Activated naive CD8-positive, alpha-beta T cell treated with anti-CD3 and anti-CD28 coated beads, Interleukin-2, amount 10 ng/mL, durations not matched to agents 7 days and 5 days (primary cell): ENCODE measurements around the gene KCNH8. TPM values are rescaled to one million over a fixed set of nuclear protein-coding genes. Genes with fewer than 3 reads are reported as not detected.

ENCODE experiments used
- ATAC-seq: fragments of 150-1000 bp; cut with Tn5 transposase; one replicate; pipeline ENCODE4 v1.10.0; 2021; ENCODE audit warnings: low read depth, moderate library complexity
- POLR2A ChIA-PET: fragments of 350-600 bp; sonication (Branson Sonifier 250); formaldehyde crosslinking; loops from one replicate; lab custom pipeline; 2021; ENCODE audit warnings: antibody characterized with exemption; lab: Charles Lee
- DNase-seq: peaks from one replicate; pipeline ENCODE4 v3.0.0; 2021
- H3K27ac Mint-ChIP-seq: one replicate; pipeline ENCODE4 v1.8.0; 2022; ENCODE audit warnings: mild to moderate bottlenecking, mixed read lengths
- H3K27me3 Mint-ChIP-seq: one replicate; pipeline ENCODE4 v1.8.0; 2022; ENCODE audit warnings: mild to moderate bottlenecking, moderate library complexity, mixed read lengths
- H3K36me3 Mint-ChIP-seq: one replicate; pipeline ENCODE4 v1.8.0; 2021; ENCODE audit warnings: mild to moderate bottlenecking, mixed read lengths
- H3K4me1 Mint-ChIP-seq: one replicate; pipeline ENCODE4 v1.8.0; 2021; ENCODE audit warnings: mixed read lengths
- H3K4me3 Mint-ChIP-seq: one replicate; pipeline ENCODE4 v1.8.0; 2022; ENCODE audit warnings: mild to moderate bottlenecking, moderate library complexity, mixed read lengths
- H3K9me3 Mint-ChIP-seq: one replicate; pipeline ENCODE4 v1.8.0; 2021; ENCODE audit warnings: mixed read lengths
- microRNA-seq: library from miRNA; unstranded; fragments of <30 nt; microRNA quantifications from one replicate; pipeline ENCODE4 v1.2.0, GENCODE V29; 2022
- total RNA-seq, 2 experiments: library from RNA; stranded (reverse); gene quantifications; one replicate each; pipeline ENCODE4 v1.2.3, GENCODE V29; 2021

KCNH8 gene
- total RNA-seq, 2 experiments from 2014 or later = not detected

DNA sequence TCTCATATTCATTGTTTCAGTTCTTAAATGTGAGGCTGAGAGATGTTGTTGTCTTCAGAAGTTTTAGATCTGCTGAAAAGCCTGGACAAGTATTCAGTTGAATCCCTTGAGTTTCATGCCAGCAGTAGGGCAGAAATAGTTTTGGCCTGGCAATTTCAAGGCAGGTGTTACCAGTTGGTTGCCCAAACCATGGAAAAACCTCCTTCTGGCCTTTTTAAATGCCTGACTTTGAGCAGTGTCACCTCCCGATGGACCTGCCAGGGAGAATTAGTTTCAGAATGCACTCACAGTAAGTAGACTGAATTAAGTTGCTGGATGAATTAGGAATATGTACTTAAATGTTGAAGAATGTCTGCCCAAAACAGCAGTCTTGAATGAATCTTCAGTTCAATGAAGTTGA, 383.1 kb downstream of the KCNH8 start:
- peaks cover 4% of the 10 kb centered on the region for H3K27me3 Mint-ChIP-seq
- DNase-seq (no peak), ATAC-seq (no peak)
- POLR2A ChIA-PET = no interaction called here
- H3K36me3 Mint-ChIP-seq = no peaks in the 10 kb centered on the region
- H3K9me3 Mint-ChIP-seq = no peaks in the 10 kb centered on the region
- no peak overlapping the region for H3K27ac Mint-ChIP-seq
- H3K4me1 Mint-ChIP-seq = no peaks in the 10 kb centered on the region
- no peak overlapping the region for H3K4me3 Mint-ChIP-seq

DNA sequence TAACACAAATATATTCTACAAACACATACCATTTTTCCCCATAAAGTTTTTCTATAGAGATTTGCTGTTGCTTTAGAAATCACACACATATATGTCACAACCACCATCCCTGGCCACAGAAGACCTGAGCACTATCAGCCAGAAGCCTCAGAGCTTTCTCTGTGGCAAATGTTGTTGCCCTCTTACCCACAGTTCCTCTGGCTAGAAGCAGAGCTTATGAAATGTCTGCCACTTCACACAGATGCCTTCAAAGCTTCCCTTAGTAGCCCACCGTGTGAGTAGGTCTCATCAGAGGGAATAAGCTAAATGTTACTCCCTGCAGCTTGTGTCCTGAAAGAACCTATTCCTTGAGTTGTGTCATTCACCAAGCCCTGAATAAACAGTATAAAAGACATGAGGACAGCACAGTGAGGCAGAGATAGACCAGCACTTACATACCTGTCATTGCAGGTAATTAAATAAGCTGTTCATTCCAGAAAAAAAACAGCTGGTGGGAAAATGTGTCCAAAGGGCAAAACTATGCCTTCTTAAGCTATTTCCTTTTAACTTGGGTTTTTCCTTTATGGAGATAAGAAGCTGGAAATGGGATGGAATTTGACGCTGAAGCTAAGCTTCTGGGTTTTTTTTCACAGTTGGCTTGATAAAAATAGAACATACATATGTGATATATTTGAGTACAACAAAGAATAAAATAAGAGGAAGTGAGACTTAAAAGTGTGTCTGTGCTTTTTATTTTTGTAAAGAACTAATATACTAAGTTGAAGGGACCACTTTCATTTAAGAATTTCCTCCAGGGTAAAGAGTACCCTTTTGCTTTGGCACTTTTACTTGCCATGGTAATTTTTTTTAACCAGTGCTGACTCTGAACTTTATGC, 391.4 kb downstream of the KCNH8 start:
- peaks cover 2% of the 10 kb centered on the region for H3K4me1 Mint-ChIP-seq
- ATAC-seq (no peak), DNase-seq (no peak)
- no peak overlapping the region for H3K4me3 Mint-ChIP-seq
- POLR2A ChIA-PET = no interaction called here
- H3K27ac Mint-ChIP-seq = no peak overlapping the region
- H3K9me3 Mint-ChIP-seq = no peaks in the 10 kb centered on the region
- H3K27me3 Mint-ChIP-seq = peaks cover 2% of the 10 kb centered on the region
- no peaks in the 10 kb centered on the region for H3K36me3 Mint-ChIP-seq

DNA sequence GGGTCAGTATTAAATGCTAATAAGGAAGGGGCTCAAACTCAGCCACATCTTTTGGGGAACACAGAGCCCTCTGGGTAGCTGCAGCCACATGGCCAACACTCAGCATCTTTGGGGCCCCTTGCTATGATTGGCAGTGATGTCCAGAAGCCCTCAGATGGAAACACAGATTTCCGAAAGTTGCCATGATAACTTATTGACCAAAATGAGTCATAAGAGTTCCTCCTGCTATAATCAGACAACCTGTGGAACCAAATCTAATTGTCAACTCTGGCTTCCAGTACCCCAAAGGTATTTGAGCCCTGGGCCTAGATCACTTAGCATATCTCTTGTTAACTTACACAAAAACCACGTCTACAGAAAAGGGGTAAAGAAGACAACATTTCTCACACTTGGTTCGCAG, 392.2 kb downstream of the KCNH8 start:
- Mint-ChIP-seq H3K36me3 (no peaks in the 10 kb centered on the region), H3K9me3 (no peaks in the 10 kb centered on the region), H3K27ac (no peak overlapping the region), H3K4me1 (peaks cover 2% of the 10 kb centered on the region), H3K4me3 (no peak overlapping the region), H3K27me3 (peaks cover 2% of the 10 kb centered on the region)
- POLR2A ChIA-PET = no interaction called here
- DNase-seq (no peak), ATAC-seq (no peak)

DNA sequence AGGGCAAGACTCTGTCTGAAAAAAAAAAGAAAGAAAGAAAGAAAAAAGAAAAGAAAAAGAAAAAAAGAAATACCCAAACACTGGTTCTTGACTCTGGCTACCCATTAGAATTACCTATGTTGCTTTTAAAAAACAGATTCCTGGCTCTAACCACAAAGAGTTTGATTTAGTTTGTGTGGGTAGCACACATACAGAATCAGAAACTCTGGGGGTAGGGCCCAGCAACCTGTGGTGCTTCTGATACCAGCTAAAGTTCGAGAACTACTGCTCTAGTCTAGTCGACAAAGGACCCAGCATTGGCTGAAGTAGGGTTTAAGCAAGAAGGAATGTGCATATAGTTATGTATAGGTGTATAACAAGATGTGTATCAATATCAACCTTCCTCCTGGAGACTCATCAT, 393.0 kb downstream of the KCNH8 start:
- Mint-ChIP-seq H3K27ac (no peak overlapping the region), H3K36me3 (no peaks in the 10 kb centered on the region)

DNA sequence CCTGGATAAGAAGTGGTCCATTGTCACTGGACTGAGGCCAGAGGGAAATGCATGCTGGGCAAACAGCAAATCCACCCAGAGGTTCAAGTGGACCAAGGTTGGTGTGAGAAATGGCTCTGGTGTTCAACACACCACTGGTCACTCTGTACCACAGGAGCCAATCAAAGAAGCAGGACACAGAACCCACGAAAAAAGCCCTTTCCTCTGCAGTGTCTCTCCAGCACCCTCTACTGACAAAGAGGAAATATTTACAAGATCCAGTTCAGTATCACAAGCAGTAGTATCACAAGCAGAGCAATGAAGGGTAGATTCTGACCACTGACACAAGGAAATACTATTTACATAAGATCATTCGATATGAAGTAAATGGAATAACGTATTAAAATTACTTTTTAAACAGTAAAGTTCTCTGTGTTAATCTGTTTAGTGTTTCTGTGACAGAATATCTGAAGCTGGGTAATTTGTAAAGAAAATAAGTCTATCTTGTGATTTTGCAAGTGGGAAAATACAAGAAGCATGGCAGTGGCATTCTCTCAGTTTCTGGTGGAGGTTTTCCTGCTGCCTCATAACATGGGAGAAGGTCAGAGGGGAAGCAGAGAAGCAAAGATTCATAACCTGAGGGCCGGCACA, 395.0 kb downstream of the KCNH8 start:
- Mint-ChIP-seq H3K27me3 (no peaks in the 10 kb centered on the region), H3K4me1 (peaks cover 2% of the 10 kb centered on the region), H3K36me3 (no peaks in the 10 kb centered on the region), H3K9me3 (no peaks in the 10 kb centered on the region), H3K4me3 (no peak overlapping the region), H3K27ac (no peak overlapping the region)
- no peak for ATAC-seq
- POLR2A ChIA-PET = no interaction called here
- no peak for DNase-seq

More for the DNA sequence above, 393.0 kb downstream of the KCNH8 start:
- Mint-ChIP-seq H3K4me3 (no peak overlapping the region), H3K9me3 (no peaks in the 10 kb centered on the region), H3K4me1 (peaks cover 2% of the 10 kb centered on the region), H3K27me3 (no peaks in the 10 kb centered on the region)
- DNase-seq = no peak
- POLR2A ChIA-PET = no interaction called here
- ATAC-seq = no peak

DNA sequence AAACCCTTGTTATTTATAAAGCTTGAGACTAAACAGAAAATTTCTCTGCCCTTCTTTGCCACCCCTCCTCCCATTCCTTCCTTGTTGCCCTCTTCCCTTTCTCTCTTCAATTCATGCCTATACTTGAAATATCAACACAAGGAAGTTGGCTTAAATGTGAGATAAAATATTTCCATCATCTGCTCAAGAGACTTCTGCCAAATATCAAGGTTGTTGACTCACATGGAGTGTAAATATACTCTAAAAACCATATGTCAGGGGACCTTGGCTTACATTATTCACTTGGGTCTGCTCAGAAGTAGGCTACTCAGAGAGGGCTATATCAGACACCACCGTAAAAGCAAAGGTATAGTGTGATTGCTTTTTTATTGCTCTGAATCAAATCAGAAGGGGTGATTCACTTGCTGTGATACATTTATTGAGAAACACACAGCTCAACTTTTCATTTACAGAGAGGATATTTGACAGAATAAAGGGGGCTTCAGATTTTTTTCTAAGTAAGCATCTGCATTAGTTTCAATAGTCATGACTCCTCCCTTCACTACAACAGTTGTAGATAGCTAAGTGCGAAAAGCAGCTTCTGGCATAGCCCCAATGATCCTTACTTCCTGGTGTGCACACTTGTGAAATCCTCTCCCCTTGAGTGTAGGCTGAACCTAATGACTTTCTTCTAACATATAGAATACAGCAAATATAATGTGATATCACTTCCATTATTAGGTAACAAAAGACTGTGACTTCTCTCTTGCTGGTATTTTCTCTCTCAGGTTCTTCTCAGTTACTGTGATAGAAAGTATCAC, 399.6 kb downstream of the KCNH8 start:
- H3K27me3 Mint-ChIP-seq = no peaks in the 10 kb centered on the region
- H3K9me3 Mint-ChIP-seq = no peaks in the 10 kb centered on the region
- POLR2A ChIA-PET = no interaction called here
- H3K4me3 Mint-ChIP-seq = no peak overlapping the region
- DNase-seq (no peak), ATAC-seq (no peak)
- no peaks in the 10 kb centered on the region for H3K4me1 Mint-ChIP-seq
- H3K36me3 Mint-ChIP-seq = no peaks in the 10 kb centered on the region
- H3K27ac Mint-ChIP-seq = no peak overlapping the region

DNA sequence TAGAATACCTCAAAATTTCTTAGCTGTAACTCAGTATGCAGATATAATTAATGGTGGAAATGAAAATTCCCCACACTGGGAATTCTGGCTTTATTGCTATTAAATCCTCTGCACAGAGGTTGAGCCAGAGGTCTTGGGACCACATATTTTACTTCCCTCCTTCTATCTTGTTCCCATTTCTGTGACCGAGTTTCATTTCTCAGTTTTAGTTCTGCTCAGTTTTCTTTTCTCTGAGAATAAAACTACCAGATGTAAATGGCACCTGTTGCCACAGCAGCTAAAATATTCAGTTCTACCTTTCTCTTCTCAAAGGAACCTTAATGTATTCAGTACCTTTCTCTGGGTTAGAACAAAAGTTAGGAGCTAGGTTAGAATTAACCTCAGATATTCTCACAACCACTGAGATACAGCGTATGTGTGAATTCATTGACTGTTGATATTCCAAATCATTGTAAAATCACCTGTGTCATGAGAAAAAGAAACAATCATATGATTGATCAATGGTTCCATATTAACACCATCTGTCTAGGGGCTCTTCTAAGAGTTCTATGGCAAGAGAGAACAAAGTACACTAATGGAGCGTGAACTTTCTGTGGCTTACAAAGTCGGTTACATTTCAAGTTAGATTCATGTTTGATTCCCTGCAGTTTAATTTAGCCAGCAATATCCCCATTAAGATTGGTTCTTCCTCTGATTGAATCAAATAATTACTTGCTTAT, 411.6 kb downstream of the KCNH8 start:
- H3K27ac Mint-ChIP-seq = no peak overlapping the region
- no peak for ATAC-seq
- H3K4me3 Mint-ChIP-seq = no peak overlapping the region
- H3K27me3 Mint-ChIP-seq = no peaks in the 10 kb centered on the region
- DNase-seq = no peak
- no peaks in the 10 kb centered on the region for H3K4me1 Mint-ChIP-seq
- H3K9me3 Mint-ChIP-seq = no peaks in the 10 kb centered on the region
- H3K36me3 Mint-ChIP-seq = no peaks in the 10 kb centered on the region
- POLR2A ChIA-PET = no interaction called here

DNA sequence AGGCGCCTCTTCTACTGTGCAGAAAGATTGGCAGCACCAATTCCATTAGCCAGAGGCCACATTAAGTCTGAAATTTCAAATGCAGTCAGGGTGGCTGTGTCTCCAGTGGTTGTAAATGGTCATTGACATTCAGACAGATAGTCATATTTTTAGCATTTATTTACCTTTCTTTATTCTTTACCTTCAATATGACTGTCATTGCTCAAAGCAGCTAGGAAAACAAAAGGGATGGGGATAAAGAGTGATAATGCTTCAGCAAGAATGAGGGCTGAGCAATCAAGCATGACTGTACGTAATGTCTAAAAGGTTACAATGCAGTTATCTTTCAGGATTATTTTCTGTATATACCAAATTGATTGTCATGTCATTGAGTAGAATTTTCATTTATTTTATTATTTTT, 425.3 kb downstream of the KCNH8 start:
- Mint-ChIP-seq H3K27me3 (no peaks in the 10 kb centered on the region), H3K9me3 (no peaks in the 10 kb centered on the region), H3K36me3 (no peaks in the 10 kb centered on the region), H3K27ac (no peak overlapping the region), H3K4me1 (no peaks in the 10 kb centered on the region), H3K4me3 (no peak overlapping the region)
- POLR2A ChIA-PET = no interaction called here
- no peak for DNase-seq
- ATAC-seq = no peak

DNA sequence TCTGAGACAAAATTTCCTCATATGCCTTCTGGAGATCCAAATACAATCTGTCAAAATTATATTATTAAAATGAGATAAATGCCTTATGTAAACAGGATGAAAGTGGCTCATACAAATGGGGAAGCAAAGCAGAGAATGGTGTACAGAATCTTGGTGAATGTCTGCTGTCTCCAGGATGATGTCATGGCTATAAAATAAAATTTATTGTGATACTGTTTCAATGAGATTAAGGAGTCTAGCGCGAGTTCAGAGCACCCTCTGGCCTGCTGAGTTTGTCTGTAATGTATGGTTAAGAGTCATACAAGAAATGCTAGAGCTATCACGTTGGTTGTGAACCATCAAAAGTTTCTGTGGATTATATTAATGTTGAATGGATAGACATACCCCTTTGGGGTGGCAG, 426.0 kb downstream of the KCNH8 start:
- H3K9me3 Mint-ChIP-seq = no peaks in the 10 kb centered on the region

DNA sequence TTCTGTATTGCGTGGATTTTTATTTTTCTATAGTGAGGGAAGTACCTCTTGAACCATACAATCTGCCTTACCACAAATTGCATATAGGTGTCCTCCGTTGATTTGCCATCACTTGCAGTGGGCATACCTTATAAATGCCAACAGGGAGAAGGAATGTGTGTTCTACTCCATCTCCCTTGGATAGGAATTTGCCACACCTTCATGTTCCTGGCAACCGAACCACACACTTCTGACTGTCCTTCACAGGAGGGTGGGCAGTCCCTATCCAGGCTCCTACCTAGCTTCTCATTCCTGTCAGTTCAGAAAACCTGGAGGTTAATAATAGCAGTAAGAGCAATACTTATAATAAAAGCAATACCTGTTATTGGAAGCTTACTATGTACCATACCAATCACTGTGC, 428.0 kb downstream of the KCNH8 start:
- DNase-seq = no peak
- peaks cover 1% of the 10 kb centered on the region for H3K9me3 Mint-ChIP-seq
- H3K27ac Mint-ChIP-seq = no peak overlapping the region
- H3K4me1 Mint-ChIP-seq = no peaks in the 10 kb centered on the region
- H3K27me3 Mint-ChIP-seq = no peaks in the 10 kb centered on the region
- H3K36me3 Mint-ChIP-seq = no peaks in the 10 kb centered on the region
- H3K4me3 Mint-ChIP-seq = no peak overlapping the region
- POLR2A ChIA-PET = no interaction called here
- no peak for ATAC-seq

More for the DNA sequence above, 426.0 kb downstream of the KCNH8 start:
- H3K4me1 Mint-ChIP-seq = no peaks in the 10 kb centered on the region
- H3K27me3 Mint-ChIP-seq = no peaks in the 10 kb centered on the region
- H3K27ac Mint-ChIP-seq = no peak overlapping the region
- ATAC-seq = no peak
- no peak overlapping the region for H3K4me3 Mint-ChIP-seq
- no peaks in the 10 kb centered on the region for H3K36me3 Mint-ChIP-seq
- POLR2A ChIA-PET = no interaction called here
- DNase-seq = no peak

Small RNA genes lying within 50 kb of the gene (microRNA-seq; reads per million reads assigned to microRNA genes)
- gene MIR4791 = not detected
